Breast epithelium (tissue), 3 donors: ENCODE measurements around the gene BAMBI.

Experiments
- POLR2AphosphoS5 ChIP-seq, 3 donors: sonication (generic); formaldehyde crosslinking; IDR thresholded peaks; one replicate each; pipeline ENCODE4 v1.6.1; 2017; ENCODE audit warnings: antibody characterized with exemption in 3 of 3
- TF ChIP-seq, protein P1 (sequence below), 3 donors: fragments of 450-650 bp; IDR thresholded peaks; one replicate each; pipeline ENCODE4 v1.5.1; 2016 to 2017; ENCODE audit warnings: antibody characterized with exemption in 3 of 3, mild to moderate bottlenecking in 3 of 3, moderate library complexity in 3 of 3

DNA sequence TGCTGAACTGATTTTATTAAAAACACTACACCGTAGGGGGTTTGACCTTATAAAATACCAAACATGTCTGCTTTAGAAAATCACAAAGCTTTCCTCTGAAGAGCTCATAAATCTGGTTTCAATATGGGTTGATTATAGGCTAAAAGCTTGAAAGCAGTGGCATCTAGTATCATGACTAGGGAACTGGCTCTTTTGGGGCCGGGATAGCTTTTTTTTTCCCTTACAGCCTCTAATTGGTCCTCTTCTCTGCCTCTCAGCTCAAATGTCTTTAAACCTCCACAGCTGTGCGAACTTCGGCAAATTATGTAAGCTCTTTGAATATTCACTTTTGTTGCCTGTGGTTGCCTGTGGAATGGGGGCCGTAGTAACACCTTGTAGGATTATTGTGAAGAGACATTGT, 8.4 kb downstream of the BAMBI start:
- TF ChIP-seq, protein P1, sequence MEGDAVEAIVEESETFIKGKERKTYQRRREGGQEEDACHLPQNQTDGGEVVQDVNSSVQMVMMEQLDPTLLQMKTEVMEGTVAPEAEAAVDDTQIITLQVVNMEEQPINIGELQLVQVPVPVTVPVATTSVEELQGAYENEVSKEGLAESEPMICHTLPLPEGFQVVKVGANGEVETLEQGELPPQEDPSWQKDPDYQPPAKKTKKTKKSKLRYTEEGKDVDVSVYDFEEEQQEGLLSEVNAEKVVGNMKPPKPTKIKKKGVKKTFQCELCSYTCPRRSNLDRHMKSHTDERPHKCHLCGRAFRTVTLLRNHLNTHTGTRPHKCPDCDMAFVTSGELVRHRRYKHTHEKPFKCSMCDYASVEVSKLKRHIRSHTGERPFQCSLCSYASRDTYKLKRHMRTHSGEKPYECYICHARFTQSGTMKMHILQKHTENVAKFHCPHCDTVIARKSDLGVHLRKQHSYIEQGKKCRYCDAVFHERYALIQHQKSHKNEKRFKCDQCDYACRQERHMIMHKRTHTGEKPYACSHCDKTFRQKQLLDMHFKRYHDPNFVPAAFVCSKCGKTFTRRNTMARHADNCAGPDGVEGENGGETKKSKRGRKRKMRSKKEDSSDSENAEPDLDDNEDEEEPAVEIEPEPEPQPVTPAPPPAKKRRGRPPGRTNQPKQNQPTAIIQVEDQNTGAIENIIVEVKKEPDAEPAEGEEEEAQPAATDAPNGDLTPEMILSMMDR (IDR thresholded peaks at IDR 0.05): no peak
- no peak for TF ChIP-seq POLR2AphosphoS5 (IDR thresholded peaks at IDR 0.05)
